ENCODE results near the gene SLC37A3. TPM values are rescaled to one million over a fixed set of nuclear protein-coding genes. Genes with fewer than 3 reads are reported as not detected.

Gene SLC37A3
- total RNA-seq, 1 donor from 2014 or later = 35.2 TPM

DNA sequence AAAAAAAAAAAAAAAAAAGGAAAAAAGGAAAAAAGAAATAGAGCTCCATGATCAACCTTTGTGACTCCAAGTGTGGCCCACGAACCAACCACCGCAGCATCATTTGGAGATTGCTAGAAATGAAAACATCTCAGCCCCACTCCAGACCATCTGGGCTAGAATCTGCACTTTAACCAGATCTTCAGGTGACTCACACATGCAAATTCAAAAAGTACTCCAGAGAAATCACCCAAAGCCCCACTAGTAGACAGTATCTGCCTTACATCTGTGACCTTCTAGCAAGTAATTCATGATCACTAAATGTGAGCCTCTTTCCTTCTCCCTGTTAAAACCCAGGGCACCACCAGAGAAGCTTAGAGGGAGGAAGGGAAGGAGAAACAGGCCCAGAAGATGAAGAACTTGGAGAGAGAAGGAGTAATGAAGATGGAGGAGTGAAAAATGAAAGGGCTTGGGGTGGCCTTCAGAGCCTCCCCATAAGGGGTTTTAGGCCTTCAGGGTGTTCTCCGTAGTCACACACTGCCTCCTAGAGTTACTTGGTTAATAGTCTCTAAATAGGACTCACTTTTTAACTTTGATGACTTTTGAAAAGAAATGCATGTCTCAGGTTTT lies 94.0 kb downstream of the SLC37A3 start:
- DNase-seq (no peak), ATAC-seq (peak; percentile 64)
- no peaks in the 10 kb centered on the region for H3K27me3 ChIP-seq
- intact Hi-C loops (cut with DNase I) = no loop called here
- H3K36me3 ChIP-seq = no peaks in the 10 kb centered on the region
- H3K4me3 ChIP-seq = no peak overlapping the region
- no peak overlapping the region for H3K27ac ChIP-seq
- H3K9me3 ChIP-seq = no peaks in the 10 kb centered on the region
- TF ChIP-seq, protein P1, sequence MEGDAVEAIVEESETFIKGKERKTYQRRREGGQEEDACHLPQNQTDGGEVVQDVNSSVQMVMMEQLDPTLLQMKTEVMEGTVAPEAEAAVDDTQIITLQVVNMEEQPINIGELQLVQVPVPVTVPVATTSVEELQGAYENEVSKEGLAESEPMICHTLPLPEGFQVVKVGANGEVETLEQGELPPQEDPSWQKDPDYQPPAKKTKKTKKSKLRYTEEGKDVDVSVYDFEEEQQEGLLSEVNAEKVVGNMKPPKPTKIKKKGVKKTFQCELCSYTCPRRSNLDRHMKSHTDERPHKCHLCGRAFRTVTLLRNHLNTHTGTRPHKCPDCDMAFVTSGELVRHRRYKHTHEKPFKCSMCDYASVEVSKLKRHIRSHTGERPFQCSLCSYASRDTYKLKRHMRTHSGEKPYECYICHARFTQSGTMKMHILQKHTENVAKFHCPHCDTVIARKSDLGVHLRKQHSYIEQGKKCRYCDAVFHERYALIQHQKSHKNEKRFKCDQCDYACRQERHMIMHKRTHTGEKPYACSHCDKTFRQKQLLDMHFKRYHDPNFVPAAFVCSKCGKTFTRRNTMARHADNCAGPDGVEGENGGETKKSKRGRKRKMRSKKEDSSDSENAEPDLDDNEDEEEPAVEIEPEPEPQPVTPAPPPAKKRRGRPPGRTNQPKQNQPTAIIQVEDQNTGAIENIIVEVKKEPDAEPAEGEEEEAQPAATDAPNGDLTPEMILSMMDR (IDR thresholded peaks at IDR 0.05) = peak; percentile 42
- no peaks in the 10 kb centered on the region for H3K4me1 ChIP-seq

DNA sequence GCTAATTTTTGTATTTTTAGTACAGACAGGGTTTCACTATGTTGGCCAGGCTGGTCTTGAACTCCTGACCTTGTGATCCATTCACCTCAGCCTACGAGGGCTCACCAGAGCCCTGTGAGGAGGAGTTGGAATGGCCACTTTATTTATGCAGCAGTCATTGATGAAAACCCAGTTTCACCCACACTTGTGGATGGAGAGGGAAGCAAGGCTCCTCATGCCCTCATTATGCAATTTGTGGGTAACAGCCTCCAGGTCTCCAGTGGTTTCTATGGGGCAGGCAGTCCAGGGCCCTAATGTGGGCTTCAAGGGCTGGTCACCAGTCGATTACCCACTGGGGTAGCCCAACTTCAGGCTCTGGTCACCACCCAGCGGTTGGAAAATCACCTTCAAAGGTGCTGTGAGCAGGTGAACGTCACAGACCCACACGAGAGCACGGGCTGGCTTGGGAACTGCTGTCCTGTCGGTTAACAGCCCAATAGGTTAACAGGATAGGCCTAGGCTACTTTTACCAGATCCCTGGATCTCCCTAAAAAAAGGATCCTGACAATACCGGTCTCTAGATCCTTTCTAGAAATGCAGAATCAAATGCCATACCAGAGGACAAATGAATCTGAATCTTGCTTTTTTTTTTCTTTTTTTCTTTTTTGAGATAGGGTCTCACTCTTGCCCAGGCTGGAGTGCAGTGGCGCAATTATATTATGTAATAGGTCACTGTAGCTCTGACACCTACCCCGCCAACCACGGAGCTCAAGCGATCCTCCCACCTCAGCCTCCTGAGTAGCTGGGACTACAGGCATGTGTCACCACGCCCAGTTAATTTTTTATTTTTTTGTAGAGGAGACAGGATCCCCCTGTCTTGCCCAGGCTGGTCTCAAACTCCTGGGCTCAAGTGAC lies 97.8 kb downstream of the SLC37A3 start:
- intact Hi-C loops (cut with DNase I) = no loop called here
- no peaks in the 10 kb centered on the region for H3K9me3 ChIP-seq
- ATAC-seq (peak; percentile 62), DNase-seq (no peak)
- no peaks in the 10 kb centered on the region for H3K27me3 ChIP-seq
- TF ChIP-seq, protein P1 (IDR thresholded peaks at IDR 0.05) = no peak
- no peaks in the 10 kb centered on the region for H3K36me3 ChIP-seq
- no peak overlapping the region for H3K27ac ChIP-seq
- H3K4me1 ChIP-seq = no peaks in the 10 kb centered on the region
- no peak overlapping the region for H3K4me3 ChIP-seq

DNA sequence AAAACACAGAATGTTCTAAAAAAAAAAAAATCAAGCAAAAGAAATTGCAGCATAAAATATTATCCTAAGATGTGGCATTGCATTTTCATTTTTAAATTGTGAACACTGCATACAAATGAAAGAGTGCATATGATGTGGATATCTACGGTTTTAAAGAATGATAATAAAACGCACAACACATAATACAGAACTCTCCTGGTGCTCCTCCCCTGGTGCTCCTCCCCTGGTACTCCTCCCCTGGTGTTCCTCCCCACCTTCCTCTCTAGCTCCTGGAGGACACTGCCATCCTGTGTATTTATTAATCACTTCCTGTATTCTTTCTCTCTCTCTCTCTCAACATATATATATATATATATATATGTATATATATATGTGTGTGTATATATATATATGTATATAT lies 100.1 kb downstream of the SLC37A3 start:
- no peak for ATAC-seq

DNA sequence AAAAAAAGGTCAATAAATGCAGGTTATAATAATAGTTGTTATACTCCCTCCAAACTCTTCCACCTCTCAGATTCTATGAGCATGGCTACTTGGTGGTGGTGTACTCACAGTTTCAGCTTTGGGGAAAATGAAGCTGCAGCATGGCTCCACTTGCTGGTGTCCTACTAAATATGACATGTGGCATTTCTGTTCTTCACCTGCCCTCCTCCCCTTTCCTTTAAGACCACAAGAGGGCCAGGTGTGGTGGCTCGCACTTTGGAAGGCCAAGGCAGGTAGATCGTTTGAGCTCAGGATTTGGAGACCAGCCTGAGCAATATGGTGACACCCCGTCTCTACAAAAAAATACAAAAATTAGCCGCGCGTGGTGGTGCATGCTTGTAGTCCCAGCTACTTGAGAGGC lies 101.1 kb downstream of the SLC37A3 start:
- DNase-seq = no peak
- Histone ChIP-seq H3K36me3 (no peaks in the 10 kb centered on the region), H3K9me3 (no peaks in the 10 kb centered on the region), H3K27ac (no peak overlapping the region), H3K4me3 (no peak overlapping the region), H3K27me3 (no peaks in the 10 kb centered on the region), H3K4me1 (no peaks in the 10 kb centered on the region)
- no peak for ATAC-seq
- TF ChIP-seq, protein P1 (IDR thresholded peaks at IDR 0.05) = no peak
- intact Hi-C loops (cut with DNase I) = no loop called here

More for the DNA sequence above, 100.1 kb downstream of the SLC37A3 start:
- Histone ChIP-seq H3K4me1 (no peaks in the 10 kb centered on the region), H3K4me3 (no peak overlapping the region), H3K9me3 (no peaks in the 10 kb centered on the region), H3K27ac (no peak overlapping the region), H3K36me3 (no peaks in the 10 kb centered on the region), H3K27me3 (no peaks in the 10 kb centered on the region)
- no peak for DNase-seq
- TF ChIP-seq, protein P1 (IDR thresholded peaks at IDR 0.05) = no peak
- intact Hi-C loops (cut with DNase I) = no loop called here

DNA sequence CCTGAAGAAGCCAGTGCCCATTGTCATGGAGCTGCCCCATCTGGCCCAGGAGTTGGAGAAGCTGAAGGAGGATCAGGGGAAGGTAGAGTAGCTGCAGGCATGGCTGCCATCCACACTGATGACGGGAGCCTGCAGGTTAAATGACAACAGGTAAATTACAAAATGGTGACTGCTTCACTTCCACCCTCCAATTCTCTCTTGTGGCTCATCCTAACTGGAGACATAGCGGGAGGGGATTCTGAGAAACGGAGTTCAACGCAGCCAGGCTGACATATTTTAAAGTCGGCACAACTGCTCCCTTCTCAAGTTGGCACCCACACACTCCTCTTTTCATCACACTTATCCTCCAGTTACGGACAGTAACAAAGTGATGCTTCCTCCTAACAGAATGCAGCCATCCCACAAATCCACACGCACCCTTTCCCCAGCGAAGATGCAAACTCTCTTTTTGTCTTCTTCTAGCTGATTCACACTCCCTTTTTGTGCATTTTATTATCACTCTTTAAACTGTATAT lies 103.0 kb downstream of the SLC37A3 start:
- no peaks in the 10 kb centered on the region for H3K36me3 ChIP-seq
- TF ChIP-seq, protein P1 (IDR thresholded peaks at IDR 0.05) = no peak
- intact Hi-C loops (cut with DNase I) = no loop called here
- no peaks in the 10 kb centered on the region for H3K27me3 ChIP-seq
- ATAC-seq (no peak), DNase-seq (no peak)
- H3K27ac ChIP-seq = no peak overlapping the region
- H3K4me1 ChIP-seq = no peaks in the 10 kb centered on the region
- H3K9me3 ChIP-seq = no peaks in the 10 kb centered on the region
- no peak overlapping the region for H3K4me3 ChIP-seq

All from upper lobe of right lung (tissue), 1 donor.